ENCODE data around the gene MAMLD1. TPM values are rescaled to one million over a fixed set of nuclear protein-coding genes. Genes with fewer than 3 reads are reported as not detected.

Gene MAMLD1
- polyA plus RNA-seq, 12 donors: 11.3 to 20.9 (median 16.7) TPM; not detected in 1

- DNase-seq: no peak
Observed at GRCh38 chrX:150459196-150459595, 96.1 kb downstream of the MAMLD1 start.

GRCh38 chrX:150460063-150460462 is 96.9 kb downstream of the MAMLD1 start:
- DNase-seq: no peak

- no peak for DNase-seq
Observed at GRCh38 chrX:150460781-150461180, 97.7 kb downstream of the MAMLD1 start.

- DNase-seq: no peak
Observed at GRCh38 chrX:150463566-150463965, 100.4 kb downstream of the MAMLD1 start.

DNA sequence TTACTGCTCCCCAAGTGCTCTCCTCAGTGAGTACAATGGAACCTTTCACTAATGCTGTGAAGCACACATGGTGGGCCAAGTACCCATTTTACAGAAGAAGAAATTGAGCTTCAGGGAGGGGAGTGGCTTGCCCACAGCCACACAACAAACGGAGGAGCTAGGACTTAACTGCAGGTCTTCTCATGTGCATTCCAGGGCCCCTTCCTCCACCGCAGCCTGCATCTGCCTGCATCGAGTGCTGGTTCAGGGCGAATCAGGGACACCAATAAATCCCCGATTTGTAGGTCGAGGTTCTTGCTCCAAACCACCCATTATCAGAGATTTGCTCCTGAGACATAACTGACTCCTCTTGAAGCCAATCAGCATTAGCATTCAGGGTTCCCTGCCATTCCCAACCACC is 100.9 kb downstream of the MAMLD1 start:
- DNase-seq: no peak

DNA sequence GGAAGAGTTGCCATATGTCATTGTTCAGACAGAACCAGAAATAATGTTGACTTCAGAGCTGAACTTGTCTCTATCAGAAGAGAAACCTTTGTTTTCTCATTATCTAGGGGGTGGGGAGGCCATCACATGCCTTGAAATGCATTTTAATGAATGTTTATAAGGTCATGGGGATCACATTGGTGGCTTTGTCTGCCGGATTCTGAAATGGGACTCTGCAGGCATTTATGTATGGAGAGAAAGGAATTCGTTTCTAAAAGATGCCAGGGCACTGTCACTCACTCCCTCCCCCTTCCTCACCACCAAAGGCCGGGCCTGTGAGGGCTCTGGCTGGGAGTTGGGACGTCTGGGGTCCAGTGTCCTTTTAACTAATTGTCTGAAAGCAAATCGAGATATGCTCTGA is 102.2 kb downstream of the MAMLD1 start:
- no peak for DNase-seq

- no peak for DNase-seq
Observed at GRCh38 chrX:150465881-150466775, 103.0 kb downstream of the MAMLD1 start.

GRCh38 chrX:150472306-150472705 is 109.2 kb downstream of the MAMLD1 start:
- DNase-seq: no peak

DNA sequence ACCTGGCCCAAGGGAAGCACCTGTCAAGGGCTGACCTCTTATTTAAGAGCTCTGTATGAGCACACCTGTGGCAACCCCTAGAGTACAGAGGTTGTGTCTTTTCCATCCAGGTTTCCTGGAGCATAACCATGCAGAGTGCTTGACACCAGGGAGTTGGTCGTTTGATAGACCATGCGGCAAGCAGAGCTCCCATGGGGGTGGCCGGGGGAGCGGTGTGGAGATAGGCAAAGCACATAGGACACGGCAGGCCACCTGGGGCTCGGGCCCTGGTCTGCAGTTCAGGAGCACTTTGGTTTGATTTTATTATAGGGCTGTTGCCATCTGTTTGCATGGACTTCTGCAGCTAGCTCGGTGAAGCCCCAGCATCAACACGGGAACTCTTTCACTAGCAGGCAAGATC is 110.3 kb downstream of the MAMLD1 start:
- DNase-seq: no peak

GRCh38 chrX:150475461-150475860 is 112.3 kb downstream of the MAMLD1 start:
- DNase-seq: no peak

DNA sequence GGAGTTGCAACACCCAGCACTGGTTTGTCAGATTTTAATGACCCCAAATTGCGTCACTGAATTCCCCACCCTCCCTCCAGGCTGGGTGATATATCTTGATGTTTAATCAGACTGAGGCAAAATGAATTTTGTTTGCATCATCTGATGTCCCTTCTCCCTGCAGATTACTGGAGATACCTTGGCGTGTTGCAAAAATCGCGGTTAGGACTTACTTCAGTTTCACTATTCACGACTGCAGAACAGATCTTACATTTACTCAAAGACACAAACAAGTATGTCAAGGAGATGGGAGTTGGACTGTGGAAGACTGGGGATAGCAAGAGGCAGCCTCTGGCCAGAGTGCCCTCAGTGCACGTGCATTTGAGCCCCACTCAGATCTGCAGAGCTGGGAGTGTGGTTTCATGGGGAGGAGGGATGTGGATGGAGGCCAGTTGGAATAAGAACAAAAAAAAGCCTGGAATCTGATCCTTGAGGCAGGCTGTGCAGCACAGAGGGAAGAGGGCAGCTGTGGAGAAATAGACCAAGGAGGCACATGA is 113.1 kb downstream of the MAMLD1 start:
- DNase-seq: peak; percentile 5

DNA sequence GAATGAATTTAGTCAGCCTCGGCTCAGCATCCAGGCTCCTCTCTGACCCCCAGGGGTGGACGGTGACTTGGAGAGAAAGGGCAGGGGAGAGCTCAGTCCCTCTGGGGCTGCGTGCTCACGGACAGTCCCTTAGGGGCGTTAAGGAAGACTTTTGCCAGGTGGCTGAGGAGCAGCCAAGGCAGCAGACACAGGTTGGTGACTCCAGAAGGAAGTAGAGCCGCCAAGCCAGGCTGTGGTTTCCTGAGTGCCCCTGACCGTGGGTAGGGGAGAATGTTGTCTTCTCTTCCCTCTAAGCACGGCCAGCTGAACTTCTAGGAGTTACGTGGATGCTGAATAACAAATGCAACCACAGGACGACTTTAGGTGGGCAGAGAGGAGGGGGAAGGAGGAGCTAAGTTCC is 114.3 kb downstream of the MAMLD1 start:
- no peak for DNase-seq

- DNase-seq: no peak
Observed at GRCh38 chrX:150478496-150479492, 115.7 kb downstream of the MAMLD1 start.

DNA sequence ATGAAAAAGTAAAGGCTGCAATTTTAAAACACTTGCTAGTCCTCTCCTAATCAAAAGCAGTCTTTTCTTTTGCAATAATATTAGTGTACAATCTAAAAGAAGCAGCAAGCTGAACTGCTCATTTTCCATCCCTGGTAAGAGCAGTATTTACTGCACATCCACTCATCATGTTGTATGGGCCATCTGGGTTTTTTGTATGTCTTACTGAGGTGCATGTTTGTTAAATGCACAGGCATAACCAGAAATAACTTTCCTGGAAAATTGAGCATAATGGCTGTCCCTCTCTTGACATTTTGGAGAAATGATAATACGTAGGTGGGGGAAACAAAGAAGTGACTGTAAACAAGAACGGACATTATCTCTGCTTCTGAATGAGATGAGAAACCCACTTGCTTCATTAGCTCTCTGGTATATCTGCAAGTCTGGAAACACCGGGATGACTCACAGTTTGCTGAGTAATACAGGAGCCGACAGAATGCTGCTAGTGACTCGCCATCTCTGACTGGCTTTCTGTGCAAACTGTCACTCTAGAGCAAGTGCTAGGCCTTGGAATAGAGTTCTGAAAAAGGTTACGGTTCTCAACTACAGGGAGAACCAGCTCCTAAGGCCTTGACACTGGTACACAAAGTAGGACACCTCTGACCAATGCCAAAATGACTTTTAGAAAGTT is 119.6 kb downstream of the MAMLD1 start:
- no peak for DNase-seq

GRCh38 chrX:150483356-150483985 is 120.4 kb downstream of the MAMLD1 start:
- no peak for DNase-seq

GRCh38 chrX:150486011-150486410 is 122.9 kb downstream of the MAMLD1 start:
- no peak for DNase-seq

- no peak for DNase-seq
Observed at GRCh38 chrX:150487369-150488094, 124.4 kb downstream of the MAMLD1 start.

DNA sequence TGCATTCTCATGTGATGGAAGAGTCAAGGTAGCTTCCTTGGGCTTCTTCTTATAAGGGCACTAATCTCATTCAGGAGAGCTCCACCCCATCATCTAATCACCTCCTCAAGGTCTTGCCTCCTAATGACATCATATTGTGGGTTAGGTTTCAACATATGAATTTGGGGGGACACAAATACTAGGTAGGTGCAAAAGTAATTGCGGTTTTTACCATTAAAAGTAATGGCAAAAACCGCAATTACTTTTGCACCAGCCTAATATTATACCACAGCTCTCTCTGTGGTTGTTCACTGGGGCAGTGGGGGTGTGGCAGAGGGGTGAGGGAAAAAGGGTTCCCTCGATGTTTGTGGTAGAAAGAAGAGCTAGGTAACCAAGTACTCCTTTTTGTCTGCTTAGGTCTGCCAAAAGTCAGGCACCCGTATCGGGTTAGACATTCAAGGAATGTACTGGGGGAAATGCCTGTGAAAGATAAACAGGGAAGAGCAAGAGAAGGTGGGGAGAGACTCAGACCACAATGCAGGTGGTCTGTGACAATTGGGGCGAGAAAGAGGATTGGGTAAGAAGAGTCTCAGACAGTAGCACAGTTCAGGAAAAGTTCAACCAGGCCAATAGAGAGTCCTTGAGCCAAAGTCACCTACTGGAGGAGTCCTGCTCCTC is 126.4 kb downstream of the MAMLD1 start:
- DNase-seq: no peak

GRCh38 chrX:150495496-150495895 is 132.4 kb downstream of the MAMLD1 start:
- no peak for DNase-seq

DNA sequence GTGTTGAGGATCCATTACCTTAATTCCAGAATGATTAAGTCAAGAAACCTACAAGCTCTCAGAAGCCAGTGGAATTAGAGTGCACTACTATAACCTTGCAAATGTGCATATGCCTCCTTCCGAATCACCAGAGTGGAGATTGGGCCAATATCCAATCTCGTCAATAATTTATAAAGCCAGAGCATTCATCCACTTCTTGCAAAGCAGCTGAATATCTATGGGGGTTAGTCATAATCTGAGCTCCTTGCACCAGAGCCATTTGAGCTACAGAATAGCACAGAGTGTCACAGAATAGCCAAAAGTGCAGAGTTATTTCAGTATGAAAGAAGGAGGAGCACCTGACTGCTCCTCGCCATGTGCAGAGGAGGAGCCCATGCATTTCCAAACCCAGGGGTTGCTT is 136.1 kb downstream of the MAMLD1 start:
- no peak for DNase-seq
